ENCODE results near the gene THBS1. TPM values are rescaled to one million over a fixed set of nuclear protein-coding genes. Genes with fewer than 3 reads are reported as not detected.

Gene THBS1
- total and polyA plus RNA-seq, 7 donors = 3.3 to 40.1 (median 9.7) TPM

- 88 to 95% (median 91%) methylated on average over 4 of the region's 4 CpGs for WGBS, 3 donors
- DNase-seq (no peak), ATAC-seq (no peak)
- Histone ChIP-seq H3K36me3 (ENCODE audit: insufficient read depth in 1 of 2, low read depth in 1 of 2) (no peaks in the 10 kb centered on the region), H3K4me3 (no peak overlapping the region), H3K9me3 (no peaks in the 10 kb centered on the region), H3K27ac (no peak overlapping the region), H3K4me1 (no peaks in the 10 kb centered on the region), H3K27me3 (ENCODE audit: insufficient read depth in 3 of 3, low read length in 2 of 3) (no peaks in the 10 kb centered on the region)
- no peak for TF ChIP-seq CTCF (IDR thresholded peaks at IDR 0.05)
- intact Hi-C loops (cut with DNase I) = no loop called here
Measured at GRCh38 chr15:39548561-39548960, 32.3 kb upstream of the THBS1 start.

GRCh38 chr15:39549912-39550311 is 31.0 kb upstream of the THBS1 start:
- no peak for ATAC-seq
- intact Hi-C loops (cut with DNase I) = no loop called here
- Histone ChIP-seq H3K36me3 (ENCODE audit: insufficient read depth in 1 of 2, low read depth in 1 of 2) (no peaks in the 10 kb centered on the region), H3K4me3 (no peak overlapping the region), H3K9me3 (no peaks in the 10 kb centered on the region), H3K4me1 (no peaks in the 10 kb centered on the region), H3K27me3 (ENCODE audit: insufficient read depth in 3 of 3, low read length in 2 of 3) (no peaks in the 10 kb centered on the region), H3K27ac (no peak overlapping the region)
- WGBS, 3 donors = 71 to 73% (median 72%) methylated on average over 4 of the region's 4 CpGs
- DNase-seq = peak; percentile 18 to 49
- TF ChIP-seq CTCF (IDR thresholded peaks at IDR 0.05) = no peak

DNA sequence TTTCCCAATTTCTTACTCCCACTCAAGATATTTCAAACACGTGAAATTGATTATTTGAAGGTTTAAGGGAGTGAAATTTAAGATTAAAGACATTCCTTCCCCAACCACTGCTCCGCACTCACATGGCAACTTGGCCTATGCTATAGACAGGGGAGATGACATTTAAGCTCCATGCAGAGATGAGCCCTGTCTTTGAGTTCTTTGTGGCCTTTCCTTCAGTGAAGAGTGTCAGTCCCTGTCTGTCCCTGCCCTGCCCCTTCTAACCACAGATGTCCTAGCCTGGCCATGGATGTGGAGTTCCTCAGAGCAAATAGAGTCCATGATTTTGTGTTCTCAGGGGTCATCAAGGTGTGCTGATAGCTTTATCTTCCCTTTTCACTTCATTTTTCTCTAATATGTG is 29.4 kb upstream of the THBS1 start:
- 82 to 92% (median 84%) methylated on average over 2 of the region's 2 CpGs for WGBS, 3 donors
- DNase-seq = no peak
- intact Hi-C loops (cut with DNase I) = no loop called here
- H3K36me3 ChIP-seq (ENCODE audit: insufficient read depth in 1 of 2, low read depth in 1 of 2) = no peaks in the 10 kb centered on the region
- no peak overlapping the region for H3K27ac ChIP-seq
- H3K9me3 ChIP-seq = no peaks in the 10 kb centered on the region
- H3K4me1 ChIP-seq = no peaks in the 10 kb centered on the region
- TF ChIP-seq CTCF (IDR thresholded peaks at IDR 0.05) = no peak
- no peak overlapping the region for H3K4me3 ChIP-seq
- H3K27me3 ChIP-seq (ENCODE audit: insufficient read depth in 3 of 3, low read length in 2 of 3) = no peaks in the 10 kb centered on the region
- ATAC-seq = no peak

DNA sequence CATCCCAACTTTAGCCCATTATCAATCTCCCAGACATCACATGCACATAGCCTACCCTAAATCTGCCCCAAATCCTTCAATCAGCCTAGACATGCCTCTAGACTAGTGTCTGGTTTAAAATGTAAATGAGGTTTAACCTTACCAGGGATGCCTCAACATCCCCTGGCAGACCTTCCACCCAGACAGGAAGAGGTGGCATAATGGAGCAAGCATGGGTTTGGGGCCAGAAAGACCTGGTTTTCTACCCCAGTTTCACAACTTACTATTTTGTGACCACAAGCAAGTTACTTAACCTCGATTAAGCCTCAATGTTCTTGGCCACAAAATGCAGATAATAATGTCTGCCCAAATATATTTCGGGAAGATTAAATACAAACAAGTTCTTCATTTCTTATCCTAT is 28.3 kb upstream of the THBS1 start:
- DNase-seq (no peak), ATAC-seq (no peak)
- 82 to 96% (median 91%) methylated on average over 2 of the region's 2 CpGs for WGBS, 3 donors
- intact Hi-C loops (cut with DNase I) = no loop called here
- Histone ChIP-seq H3K27me3 (ENCODE audit: insufficient read depth in 3 of 3, low read length in 2 of 3) (no peaks in the 10 kb centered on the region), H3K9me3 (no peaks in the 10 kb centered on the region), H3K4me3 (no peak overlapping the region), H3K27ac (no peak overlapping the region), H3K4me1 (no peaks in the 10 kb centered on the region), H3K36me3 (ENCODE audit: insufficient read depth in 1 of 2, low read depth in 1 of 2) (no peaks in the 10 kb centered on the region)
- TF ChIP-seq CTCF (IDR thresholded peaks at IDR 0.05) = no peak

DNA sequence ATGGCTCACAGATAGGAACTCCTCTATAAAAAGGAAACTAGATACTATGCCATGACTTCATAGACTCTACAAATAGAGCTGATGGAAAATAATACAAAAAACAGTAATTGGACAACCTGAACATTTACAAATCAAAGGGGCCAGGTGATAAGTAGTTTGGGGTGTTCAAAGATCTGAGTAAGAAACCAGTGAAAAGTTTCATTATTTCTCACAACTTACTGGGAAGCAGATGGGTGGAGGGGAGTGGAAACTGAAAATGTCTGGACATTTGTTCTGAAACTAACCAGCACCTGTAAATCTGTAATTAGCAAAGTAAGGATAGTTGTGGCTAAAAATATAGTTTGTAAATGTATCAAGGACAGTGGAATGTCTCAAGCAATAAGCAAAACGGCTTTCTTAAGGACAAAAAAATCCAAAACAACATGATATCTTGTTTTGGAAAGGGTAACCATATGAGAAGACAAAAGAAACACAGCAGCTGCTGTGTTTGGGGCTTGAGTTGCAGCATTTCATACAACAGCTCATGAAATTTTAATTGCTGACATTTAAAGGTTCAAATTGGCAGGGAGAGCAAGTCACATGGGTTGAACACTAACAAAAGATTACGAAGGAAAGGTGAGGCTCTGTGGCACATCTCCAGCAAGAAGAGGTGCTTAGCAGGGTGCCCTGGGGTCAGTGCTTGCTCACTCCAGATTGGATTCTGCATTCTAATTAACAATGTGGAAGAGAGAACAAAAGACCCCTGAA is 26.8 kb upstream of the THBS1 start:
- Histone ChIP-seq H3K27ac (no peak overlapping the region), H3K9me3 (no peaks in the 10 kb centered on the region), H3K36me3 (ENCODE audit: insufficient read depth in 1 of 2, low read depth in 1 of 2) (no peaks in the 10 kb centered on the region), H3K27me3 (ENCODE audit: insufficient read depth in 3 of 3, low read length in 2 of 3) (no peaks in the 10 kb centered on the region), H3K4me1 (no peaks in the 10 kb centered on the region), H3K4me3 (no peak overlapping the region)
- TF ChIP-seq CTCF (IDR thresholded peaks at IDR 0.05) = no peak
- 25 to 41% (median 28%) methylated on average over 2 of the region's 2 CpGs for WGBS, 3 donors
- ATAC-seq (no peak), DNase-seq (no peak)
- intact Hi-C loops (cut with DNase I) = no loop called here
